GM19397 (cell line): ENCODE results near the gene PCNT.

Experiments
- ATAC-seq: cut with Tn5 transposase; IDR thresholded peaks from one replicate; pipeline ENCODE4 v1.9.1; 2021; ENCODE audit warnings: mild to moderate bottlenecking, moderate library complexity; ENCODE audit not compliant: unreplicated experiment

The PCNT gene

GRCh38 chr21:46471514-46471913 is 147.6 kb downstream of the PCNT start:
- no peak for ATAC-seq

DNA sequence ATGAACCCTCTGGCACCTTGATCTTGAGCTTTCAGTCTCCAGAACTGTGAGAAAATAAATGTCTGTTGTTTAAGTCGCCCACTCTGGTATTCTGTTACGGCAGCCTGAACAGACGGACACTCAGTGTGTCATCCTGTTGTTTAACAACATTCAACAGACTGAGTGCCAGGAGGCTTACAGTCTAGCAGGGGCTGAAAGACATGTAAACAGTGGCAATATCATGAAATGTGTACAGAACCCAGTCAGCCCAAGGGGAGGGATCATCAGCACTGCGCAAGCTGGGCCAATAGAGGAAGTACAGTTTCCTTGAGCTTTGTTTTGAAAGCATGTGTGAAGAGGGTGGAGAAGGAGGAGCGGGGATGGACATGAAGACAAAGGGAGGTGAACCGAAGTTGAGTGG is 148.3 kb downstream of the PCNT start:
- no peak for ATAC-seq

DNA sequence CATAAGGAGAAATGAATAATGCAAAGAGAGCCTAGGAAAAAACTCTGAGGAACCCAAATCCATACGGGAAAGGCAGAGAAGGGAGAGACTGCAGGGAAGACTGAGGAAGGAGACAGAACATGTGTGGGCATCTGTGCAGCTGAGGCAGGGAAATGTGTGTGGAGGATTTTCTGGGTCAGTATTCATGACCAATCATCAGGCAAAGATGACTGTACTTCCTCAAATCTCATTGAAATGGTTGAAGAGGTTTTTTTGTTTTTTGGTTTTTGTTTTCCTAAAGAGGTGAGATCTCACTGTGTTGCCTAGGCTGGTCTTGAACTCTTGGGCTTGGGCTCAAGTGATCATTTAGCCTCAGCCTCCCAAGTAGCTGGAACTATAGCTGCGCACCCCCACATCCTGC is 150.4 kb downstream of the PCNT start:
- no peak for ATAC-seq

DNA sequence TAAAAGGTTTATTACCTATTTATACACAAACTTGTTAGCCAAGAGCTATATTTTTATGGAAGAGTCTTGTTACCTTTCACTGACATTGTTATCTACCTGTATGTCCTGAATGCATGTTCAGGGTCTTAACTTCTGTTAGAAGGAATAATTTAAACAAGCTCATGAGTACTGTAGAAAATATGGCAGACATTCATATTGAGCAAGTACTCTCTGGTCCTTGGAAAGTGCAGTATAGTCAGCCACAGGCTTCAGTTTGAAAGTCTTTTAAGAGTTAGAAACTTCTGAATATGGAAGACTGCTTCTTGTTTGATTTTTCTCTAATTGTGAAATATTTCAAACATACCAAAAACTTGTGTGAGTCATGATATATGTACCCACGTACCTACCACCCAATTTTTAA is 151.3 kb downstream of the PCNT start:
- ATAC-seq: no peak

DNA sequence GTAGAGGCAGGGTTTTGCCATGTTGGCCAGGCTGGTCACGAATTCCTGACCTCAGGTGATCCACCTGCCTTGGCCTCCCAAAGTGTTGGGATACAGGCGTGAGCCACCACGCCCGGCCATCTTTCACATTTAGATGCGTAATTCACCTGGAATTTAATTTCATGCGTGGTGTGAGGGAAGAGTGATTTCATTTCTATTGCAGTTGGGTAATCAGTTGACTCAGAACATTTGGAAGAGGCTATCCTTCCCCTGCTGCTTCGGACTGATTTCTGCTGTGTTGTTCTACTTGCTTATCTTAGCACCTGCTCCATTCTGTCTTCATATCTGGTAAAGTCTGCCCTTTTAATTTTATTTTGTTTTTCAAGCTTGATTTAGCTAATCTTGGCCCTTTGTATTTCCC is 153.8 kb downstream of the PCNT start:
- no peak for ATAC-seq

- no peak for ATAC-seq
These were observed 155.0 kb downstream of the PCNT start for GRCh38 chr21:46478910-46479309.

DNA sequence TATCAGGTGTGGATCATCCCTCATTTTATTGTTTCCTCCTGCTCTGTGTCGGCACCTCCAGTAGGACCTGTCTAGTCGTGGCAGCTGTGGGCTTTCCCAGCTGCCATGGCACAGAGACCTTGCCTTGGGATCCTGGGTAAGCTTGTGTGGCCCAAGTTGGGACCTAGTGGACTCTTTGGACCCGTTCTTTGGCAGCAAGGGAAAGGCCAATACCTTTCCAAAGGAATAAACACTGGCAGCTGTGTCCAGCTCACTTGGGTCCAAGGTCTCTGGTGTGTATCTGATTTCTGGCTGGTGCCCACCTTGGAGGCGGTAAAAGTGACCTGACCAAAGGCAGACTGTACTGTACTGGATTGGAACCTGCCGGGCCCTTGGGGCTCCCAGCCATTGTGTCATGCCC is 156.5 kb downstream of the PCNT start:
- no peak for ATAC-seq

DNA sequence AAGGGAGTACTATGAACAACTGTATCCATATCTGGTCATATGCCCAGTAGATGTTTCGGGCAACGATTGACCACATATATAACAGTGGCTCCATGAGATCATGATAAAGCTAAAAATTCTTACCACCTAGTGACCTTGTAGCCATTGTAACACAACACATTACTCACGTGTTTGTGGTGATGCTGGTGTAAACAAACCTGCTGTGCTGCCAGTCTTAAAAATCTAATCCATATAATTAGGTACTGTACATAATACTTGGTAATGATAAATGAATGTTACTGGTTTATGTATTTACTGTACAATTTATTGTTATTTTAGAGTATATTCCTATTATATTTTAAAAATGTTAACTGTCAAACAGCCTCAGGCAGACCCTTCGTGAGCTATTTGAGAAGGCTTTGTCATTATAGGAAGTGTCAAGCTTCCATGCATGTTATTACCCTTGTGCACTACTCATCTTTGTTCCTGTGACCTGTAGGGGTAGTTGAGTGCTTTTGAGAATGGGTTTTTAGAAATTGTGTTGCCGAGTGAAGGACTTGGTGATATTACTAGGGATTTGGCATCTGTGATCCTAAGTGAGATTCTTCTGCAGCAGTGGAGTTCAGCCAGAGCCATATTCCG is 158.4 kb downstream of the PCNT start:
- ATAC-seq: no peak

GRCh38 chr21:46482846-46483231 is 158.9 kb downstream of the PCNT start:
- ATAC-seq: no peak

GRCh38 chr21:46483300-46484295 is 159.6 kb downstream of the PCNT start:
- no peak for ATAC-seq

- ATAC-seq: no peak
These were observed 162.6 kb downstream of the PCNT start for GRCh38 chr21:46486481-46487126.

DNA sequence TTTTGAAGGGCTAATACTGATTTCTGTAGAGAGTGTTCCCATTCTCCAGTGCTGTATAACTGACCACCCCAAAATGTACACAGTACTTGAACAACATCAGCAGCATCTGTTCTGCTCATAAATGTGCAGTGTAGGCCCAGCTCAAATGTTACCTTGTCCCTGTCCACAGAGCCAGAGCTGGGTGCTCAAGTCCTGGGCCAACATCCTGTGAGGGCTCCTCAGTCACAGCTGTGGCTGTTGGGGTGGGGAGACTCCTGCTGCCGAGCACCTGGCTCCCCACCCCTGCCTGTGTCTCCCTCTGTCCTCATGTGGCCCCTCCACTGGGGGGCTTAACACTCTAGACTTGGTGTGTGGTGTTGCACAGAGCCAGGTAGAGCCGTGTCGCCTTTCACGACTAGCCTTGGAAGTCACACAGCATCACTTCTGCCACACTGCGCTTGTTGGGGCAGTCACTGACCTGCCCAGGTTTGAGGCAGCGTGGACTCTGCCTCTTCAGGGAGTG is 165.3 kb downstream of the PCNT start:
- ATAC-seq: no peak

- ATAC-seq: no peak
These were observed 165.8 kb downstream of the PCNT start for GRCh38 chr21:46489800-46490199.

GRCh38 chr21:46491553-46491952 is 167.6 kb downstream of the PCNT start:
- ATAC-seq: no peak

DNA sequence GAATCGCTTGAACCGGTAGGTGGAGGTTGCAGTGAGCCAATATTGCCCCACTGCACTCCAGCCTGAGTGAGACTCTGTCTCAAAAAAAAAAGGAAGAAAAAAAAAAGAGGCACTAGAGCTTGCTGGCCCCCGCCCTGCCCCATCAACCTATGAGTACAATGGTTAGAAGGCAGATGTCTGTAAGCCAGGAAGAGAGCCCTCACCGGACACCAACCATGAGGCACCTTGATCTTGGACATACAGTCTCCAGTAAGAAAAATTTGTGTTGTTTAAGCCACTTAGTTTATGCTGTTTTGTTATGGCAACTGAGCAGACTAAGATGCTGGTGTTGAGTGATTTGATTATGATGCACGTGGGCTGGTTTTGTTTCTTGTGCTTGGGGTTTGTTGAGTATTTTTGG is 168.9 kb downstream of the PCNT start:
- ATAC-seq: no peak

- ATAC-seq: no peak
These were observed 169.9 kb downstream of the PCNT start for GRCh38 chr21:46493828-46494227.
